Measurements from ENCODE around the gene SH2D7.
A peak's percentile ranks its signal among the peaks of the same experiment; 100 is the strongest.

SH2D7 gene

GRCh38 chr15:78067328-78068228, 24.8 kb upstream of the SH2D7 start:
- TF ChIP-seq Cebpa-rat (IDR thresholded peaks at IDR 0.05) = no peak
- Histone ChIP-seq H3K4me3 (no peak overlapping the region), H3K27me3 (no peaks in the 10 kb centered on the region), H4K20me1 (no peaks in the 10 kb centered on the region), H3K9ac (no peak overlapping the region; the same call in 1 of the 2 replicates), H3K4me2 (peak overlapping the region; percentile 88), H3K9me3 (no peaks in the 10 kb centered on the region), H3K36me3 (no peaks in the 10 kb centered on the region), H3K27ac (peak overlapping the region; percentile 81), H3K4me1 (peaks cover 96% of the 10 kb centered on the region)

DNA sequence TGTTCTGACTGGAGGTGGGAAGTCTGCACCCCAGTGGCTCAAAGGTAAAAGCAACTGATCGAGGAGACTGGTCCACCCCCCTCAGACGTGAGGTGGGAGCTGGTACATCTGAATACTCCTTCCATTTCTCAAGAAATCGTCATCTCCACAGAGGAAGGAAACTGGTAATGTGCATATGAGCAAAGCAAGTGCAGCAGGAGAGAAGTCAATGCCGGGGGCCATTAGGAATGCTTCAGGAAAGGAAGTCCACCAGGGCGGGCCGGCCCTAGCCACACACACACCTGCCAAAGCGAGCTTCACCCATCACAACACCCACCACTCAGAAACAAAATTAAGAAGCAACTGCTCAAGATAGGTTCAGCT, 23.3 kb upstream of the SH2D7 start:
- peak overlapping the region; percentile 2; the same call in 1 of the 2 replicates for H3K4me3 ChIP-seq
- no peaks in the 10 kb centered on the region for H3K9me3 ChIP-seq
- H3K9ac ChIP-seq = peak overlapping the region; percentile 56; the same call in 1 of the 2 replicates
- H3K27ac ChIP-seq = peak overlapping the region; percentile 78
- H3K27me3 ChIP-seq = no peaks in the 10 kb centered on the region
- no peaks in the 10 kb centered on the region for H4K20me1 ChIP-seq
- no peak for TF ChIP-seq Cebpa-rat (IDR thresholded peaks at IDR 0.05)
- peak overlapping the region; percentile 88 for H3K4me2 ChIP-seq
- no peaks in the 10 kb centered on the region for H3K36me3 ChIP-seq
- peaks cover 87% of the 10 kb centered on the region for H3K4me1 ChIP-seq

DNA sequence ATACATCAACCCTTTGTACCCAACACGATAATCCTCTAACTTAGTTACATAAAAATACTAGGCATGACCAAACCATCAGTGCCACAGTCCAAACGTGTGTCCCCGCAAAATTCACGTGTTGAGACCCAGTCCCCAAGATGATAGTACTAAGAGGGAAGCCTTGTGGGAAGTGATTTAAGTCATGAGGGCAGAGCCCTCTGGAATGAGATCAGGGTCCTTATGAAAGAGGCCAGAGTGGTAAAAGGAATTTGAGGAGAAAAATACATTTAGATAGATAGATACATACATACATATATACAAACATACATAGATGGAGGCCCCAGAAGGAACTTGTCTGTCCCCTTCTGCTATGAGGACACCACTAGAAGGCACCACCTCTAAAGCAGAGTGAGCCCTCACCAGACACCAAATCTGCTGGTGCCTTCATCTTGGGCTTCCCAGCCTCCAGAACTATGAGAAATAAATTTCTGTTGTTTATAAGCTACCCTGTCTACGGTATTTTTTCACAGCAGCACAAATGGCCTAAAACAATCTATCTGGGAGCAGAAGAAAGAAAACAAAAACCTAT, 22.8 kb upstream of the SH2D7 start:
- Histone ChIP-seq H3K4me3 (0 out of 2 replicates have a peak overlapping the region, but pooled peaks have one; percentile 1), H3K4me1 (peaks cover 84% of the 10 kb centered on the region), H3K27ac (peak overlapping the region; percentile 78)

GRCh38 chr15:78070049-78070700, 22.2 kb upstream of the SH2D7 start:
- H3K4me1 ChIP-seq = peaks cover 80% of the 10 kb centered on the region
- H3K4me2 ChIP-seq = peak overlapping the region; percentile 88
- H3K9me3 ChIP-seq = no peaks in the 10 kb centered on the region
- peak overlapping the region; percentile 62 for H3K9ac ChIP-seq
- no peaks in the 10 kb centered on the region for H3K27me3 ChIP-seq
- no peak for TF ChIP-seq Cebpa-rat (IDR thresholded peaks at IDR 0.05)
- H3K36me3 ChIP-seq = no peaks in the 10 kb centered on the region
- peak overlapping the region; percentile 78 for H3K27ac ChIP-seq
- no peaks in the 10 kb centered on the region for H4K20me1 ChIP-seq
- 0 out of 2 replicates have a peak overlapping the region, but pooled peaks have one; percentile 1 for H3K4me3 ChIP-seq

More for the DNA sequence above, 22.8 kb upstream of the SH2D7 start:
- TF ChIP-seq Cebpa-rat (IDR thresholded peaks at IDR 0.05) = no peak
- Histone ChIP-seq H3K27me3 (no peaks in the 10 kb centered on the region), H3K9me3 (no peaks in the 10 kb centered on the region), H3K4me2 (peak overlapping the region; percentile 88), H3K36me3 (no peaks in the 10 kb centered on the region), H3K9ac (peak overlapping the region; percentile 62), H4K20me1 (no peaks in the 10 kb centered on the region)

GRCh38 chr15:78071383-78071782, 21.0 kb upstream of the SH2D7 start:
- TF ChIP-seq Cebpa-rat (IDR thresholded peaks at IDR 0.05) = no peak
- no peak overlapping the region for H3K27ac ChIP-seq
- no peaks in the 10 kb centered on the region for H3K27me3 ChIP-seq
- peaks cover 80% of the 10 kb centered on the region for H3K4me1 ChIP-seq
- no peaks in the 10 kb centered on the region for H3K36me3 ChIP-seq
- no peak overlapping the region for H3K9ac ChIP-seq
- no peak overlapping the region for H3K4me3 ChIP-seq
- no peak overlapping the region for H3K4me2 ChIP-seq
- H3K9me3 ChIP-seq = no peaks in the 10 kb centered on the region
- peaks cover 8% of the 10 kb centered on the region for H4K20me1 ChIP-seq

DNA sequence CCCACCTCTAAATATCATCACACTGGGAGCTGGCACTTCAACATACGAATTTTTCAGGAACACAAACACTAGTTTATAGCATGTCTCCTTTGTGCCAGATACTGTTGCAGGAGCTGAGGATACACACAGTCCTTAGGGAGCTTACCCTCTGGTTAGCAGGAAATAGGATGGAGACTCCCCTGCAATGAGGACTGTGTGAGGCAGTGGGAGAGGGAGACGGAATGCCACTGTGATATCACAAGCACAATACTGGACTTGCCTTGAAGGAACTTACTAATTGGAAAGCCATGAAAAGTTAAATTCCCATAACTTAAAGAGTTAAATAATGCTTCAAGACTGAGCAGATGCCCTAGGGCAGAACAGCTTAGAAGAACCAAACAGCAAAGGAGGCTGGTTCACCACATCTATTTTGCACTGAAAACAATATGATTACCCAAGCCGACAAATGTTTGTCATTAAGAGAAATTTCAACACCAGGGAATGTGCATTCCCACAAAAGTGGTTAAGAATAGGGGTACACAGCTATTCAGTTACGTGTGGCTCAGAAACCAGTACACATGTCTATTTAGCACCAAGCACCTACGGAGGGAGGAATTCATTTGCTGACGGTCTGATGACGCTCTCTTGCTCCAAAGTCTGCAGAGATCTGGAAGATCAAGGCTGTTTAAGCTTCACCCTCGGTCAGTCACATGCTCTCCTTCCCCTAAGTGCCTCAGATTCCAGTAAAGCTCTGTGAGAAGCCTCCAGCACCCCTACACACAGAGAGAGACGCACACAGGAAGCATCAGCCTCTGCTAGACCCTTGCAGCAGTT, 20.1 kb upstream of the SH2D7 start:
- Histone ChIP-seq H3K36me3 (no peaks in the 10 kb centered on the region), H3K4me2 (no peak overlapping the region; the same call in 1 of the 2 replicates), H3K27me3 (no peaks in the 10 kb centered on the region), H4K20me1 (peaks cover 12% of the 10 kb centered on the region), H3K4me1 (peaks cover 76% of the 10 kb centered on the region), H3K4me3 (no peak overlapping the region), H3K9ac (no peak overlapping the region), H3K9me3 (no peaks in the 10 kb centered on the region), H3K27ac (peak overlapping the region; percentile 47; the same call in 1 of the 2 replicates)
- no peak for TF ChIP-seq Cebpa-rat (IDR thresholded peaks at IDR 0.05)

DNA sequence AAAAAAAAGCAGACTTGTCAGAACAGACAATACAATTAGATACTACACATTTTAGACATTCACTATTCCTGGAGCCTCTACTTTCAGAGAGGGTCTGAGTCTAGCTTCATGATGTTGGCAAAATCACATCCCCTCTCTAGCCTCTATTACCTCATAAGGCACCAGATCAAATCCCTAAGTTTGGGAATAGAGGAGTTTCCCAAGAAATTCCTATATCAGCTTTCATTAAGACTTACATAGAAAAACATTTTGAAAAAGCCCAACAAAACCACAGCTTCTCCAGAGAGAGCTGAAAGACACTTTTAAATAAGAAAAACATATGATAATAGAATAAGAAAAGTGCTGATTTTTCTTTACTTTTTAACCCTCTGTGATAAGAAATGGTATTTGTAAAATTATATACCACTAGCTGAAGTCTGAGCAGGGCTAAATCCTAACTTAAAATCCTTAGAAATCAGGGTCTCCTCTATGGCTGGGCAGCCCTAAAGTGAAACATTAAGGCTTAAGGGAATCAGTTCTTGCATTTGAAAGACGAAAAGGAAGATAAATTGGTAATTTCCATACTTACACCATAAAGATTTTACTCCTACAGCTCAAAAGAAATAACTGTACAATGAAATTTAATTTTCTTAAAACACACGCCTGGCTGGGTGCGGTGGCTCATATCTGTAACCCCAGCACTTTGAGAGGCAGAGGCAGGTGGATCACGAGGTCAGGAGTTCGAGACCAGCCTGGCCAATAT, 19.1 kb upstream of the SH2D7 start:
- Histone ChIP-seq H3K4me3 (no peak overlapping the region), H3K4me2 (no peak overlapping the region), H3K27ac (no peak overlapping the region), H4K20me1 (peaks cover 12% of the 10 kb centered on the region), H3K9me3 (no peaks in the 10 kb centered on the region), H3K27me3 (no peaks in the 10 kb centered on the region), H3K9ac (no peak overlapping the region), H3K36me3 (no peaks in the 10 kb centered on the region), H3K4me1 (peaks cover 71% of the 10 kb centered on the region)
- TF ChIP-seq Cebpa-rat (IDR thresholded peaks at IDR 0.05) = no peak

DNA sequence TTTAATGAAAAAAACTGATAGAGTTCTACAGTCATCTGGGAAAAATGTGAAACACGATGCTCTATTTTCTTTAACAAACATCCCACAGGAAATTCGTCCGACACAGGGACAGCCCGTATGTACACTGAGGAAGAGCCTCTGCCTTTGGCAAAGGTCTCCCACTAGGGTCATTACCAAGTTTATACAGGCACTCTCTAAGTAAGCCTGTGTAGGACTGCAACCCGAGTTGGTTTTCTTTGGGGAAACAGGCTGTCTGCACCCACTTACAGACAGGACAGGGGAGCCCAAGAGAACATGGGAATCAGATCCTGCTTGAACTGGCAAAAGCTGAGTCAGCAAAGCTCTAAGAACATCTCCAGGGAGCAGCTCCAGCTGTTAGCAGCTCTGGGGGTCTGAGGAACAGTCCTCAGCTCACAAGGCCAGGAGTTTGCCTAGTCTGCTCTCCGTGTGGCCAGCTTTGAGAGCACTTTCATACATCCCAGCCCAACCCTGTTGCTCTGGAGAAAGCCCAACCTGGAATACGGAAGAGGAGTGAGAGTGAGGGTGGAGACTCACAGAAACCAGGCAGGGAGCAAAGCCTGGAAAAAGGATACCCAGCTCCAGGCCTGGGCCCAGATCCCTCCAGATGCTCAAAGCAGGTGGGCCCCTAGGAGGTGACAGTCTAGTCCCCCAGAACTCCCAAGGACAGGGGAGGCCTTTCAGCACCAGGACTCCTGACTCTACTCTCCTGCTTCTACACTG, 16.7 kb upstream of the SH2D7 start:
- Histone ChIP-seq H3K4me2 (peak overlapping the region; percentile 94), H3K9me3 (no peaks in the 10 kb centered on the region), H3K27ac (peak overlapping the region; percentile 80), H3K4me1 (peaks cover 46% of the 10 kb centered on the region), H3K4me3 (peak overlapping the region; percentile 97), H3K9ac (peak overlapping the region; percentile 86), H4K20me1 (peaks cover 12% of the 10 kb centered on the region), H3K36me3 (no peaks in the 10 kb centered on the region), H3K27me3 (no peaks in the 10 kb centered on the region)
- no peak for TF ChIP-seq Cebpa-rat (IDR thresholded peaks at IDR 0.05)

Data from BLaER1 (cell line).